Heart left ventricle (tissue), 16 donors: Measurements from ENCODE around the gene NFIB. TPM values are rescaled to one million over a fixed set of nuclear protein-coding genes. Genes with fewer than 3 reads are reported as not detected.

Experiments
- ATAC-seq, 4 donors: fragments of 200-7000 bp; cut with Tn5 transposase; one replicate each; pipeline ENCODE4 v1.9.1; 2020 to 2022; ENCODE audit warnings: moderate library complexity in 4 of 4, mild to moderate bottlenecking in 3 of 4, moderate number of reproducible peaks in 1 of 4
- DNase-seq, 5 donors: peaks; one replicate each; pipeline ENCODE4 v3.0.0-alpha.2; 2020
- H3K27ac ChIP-seq, 12 donors: fragments of 200-600 bp; sonication (generic) in 4 of 12; one replicate each; pipeline versions ENCODE4 v1.5.0 to v1.8.0; 2016 to 2022; ENCODE audit warnings: mild to moderate bottlenecking in 2 of 12
- H3K27me3 ChIP-seq, 9 donors: fragments of 200-600 bp; sonication (generic) in 2 of 9; one replicate each; pipeline versions ENCODE4 v1.5.1 to v1.8.0; 2016 to 2022; ENCODE audit warnings: mild to moderate bottlenecking in 3 of 9
- H3K36me3 ChIP-seq, 9 donors: fragments of 200-600 bp; sonication (generic) in 2 of 9; one replicate each; pipeline versions ENCODE4 v1.5.0 to v1.8.0; 2018 to 2022; ENCODE audit warnings: mild to moderate bottlenecking in 2 of 9
- H3K4me1 ChIP-seq, 12 donors: fragments of 200-600 bp; sonication (generic) in 4 of 12; one replicate each; pipeline versions ENCODE4 v1.5.0 to v1.8.0; 2016 to 2022; ENCODE audit warnings: mild to moderate bottlenecking in 3 of 12
- H3K4me3 ChIP-seq, 12 donors: fragments of 200-600 bp; sonication (generic) in 4 of 12; one replicate each; pipeline versions ENCODE4 v1.5.0 to v1.8.0; 2017 to 2022; ENCODE audit warnings: mild to moderate bottlenecking in 9 of 12, moderate library complexity in 4 of 12
- H3K9me3 ChIP-seq, 12 donors: fragments of 200-600 bp; sonication (generic) in 4 of 12; one replicate each; pipeline versions ENCODE4 v1.5.0 to v1.8.0; 2016 to 2022; ENCODE audit warnings: mild to moderate bottlenecking in 1 of 12
- POLR2A ChIP-seq, 2 donors: fragments of 450-650 bp; IDR thresholded peaks; one replicate each; pipeline ENCODE4 v1.6.1; 2017; ENCODE audit warnings: antibody characterized with exemption in 2 of 2, mild to moderate bottlenecking in 2 of 2, moderate library complexity in 2 of 2
- WGBS, 4 donors: extraction: QIAGEN DNeasy Blood & Tissue Kit in 2 of 4; methylation state at CpG; one replicate each; pipeline versions ENCODE4 v1.1.5 to v1.1.7; 2013 to 2018; 5-methylcytosine and 5-hydroxymethylcytosine counted together
- intact Hi-C, 10 donors: fragments of 100-400 bp; cut with DNase I; formaldehyde crosslinking; loops; one replicate each; pipeline versions ENCODE4 v1.11.1 to v1.14.2; 2022
- polyA plus RNA-seq, 2 donors: library from polyadenylated mRNA; stranded (reverse); fragments of 200-250 nt; gene quantifications; one replicate each; pipeline ENCODE4 v1.2.3, GENCODE V29; 2013
- total RNA-seq, 9 donors: library from RNA; depleted of rRNA in 2 of 9; stranded (reverse); fragments of >200 nt in 2 of 9; fragmentation: NEBNext Ultra II Directional in 3 of 9; extraction: Animal tissue kit (Norgen Biotek cat#: 25700) in 3 of 9; gene quantifications; one replicate each; pipeline versions ENCODE4 v1.1.0 to v1.2.4, GENCODE V29; 2016 to 2023
- TF ChIP-seq, protein P1 (sequence below), 12 donors: fragments of 200-600 bp; sonication (generic) in 4 of 12; IDR thresholded peaks; one replicate each; pipeline versions ENCODE4 v1.5.0 to v1.8.0; 2018 to 2022; ENCODE audit warnings: antibody characterized with exemption in 12 of 12, mild to moderate bottlenecking in 5 of 12
- donor health status: ischemic (EF 13 %, LVEDD 7.1; RV severe dilation, severe dysfunction).
- donor health status: healthy with polysubstance abuse.
- donor health status: DM: no; HTN: yes; CAD: no.
- donor health status: DM: no; HTN: no; CAD: no.
- donor health status: ischemic (EF 25% LVEDD 6.9; RV normal size, moderate dysfunction).
- donor health status: ischemic (EF 25% LVEDD 5.7; RV mildly dilated, moderate dysfunction).
- donor health status: healthy.
- donor health status: DM: yes; HTN: yes; CAD: no.
- donor health status: ischemic (EF 35%, LVEDD 5.7; RV mildly dilated, moderate dysfunction).
- donor health status: nonischemic (EF 11% LVEDD 7.7; RV severe dilation, severe dysfunction).
- donor health status: DM: yes; HTN: yes; CAD: no.
- donor health status: PGD.
- donor health status: ischemic (EF 29% LVEDD 5.4; RV normal size, mild dysfunction).
- donor health status: nonischemic (EF 23%, LVEDD 6.1; RV moderate dilation, normal function).

NFIB gene
- total and polyA plus RNA-seq, 11 donors: 24.5 to 148 (median 98.2) TPM

DNA sequence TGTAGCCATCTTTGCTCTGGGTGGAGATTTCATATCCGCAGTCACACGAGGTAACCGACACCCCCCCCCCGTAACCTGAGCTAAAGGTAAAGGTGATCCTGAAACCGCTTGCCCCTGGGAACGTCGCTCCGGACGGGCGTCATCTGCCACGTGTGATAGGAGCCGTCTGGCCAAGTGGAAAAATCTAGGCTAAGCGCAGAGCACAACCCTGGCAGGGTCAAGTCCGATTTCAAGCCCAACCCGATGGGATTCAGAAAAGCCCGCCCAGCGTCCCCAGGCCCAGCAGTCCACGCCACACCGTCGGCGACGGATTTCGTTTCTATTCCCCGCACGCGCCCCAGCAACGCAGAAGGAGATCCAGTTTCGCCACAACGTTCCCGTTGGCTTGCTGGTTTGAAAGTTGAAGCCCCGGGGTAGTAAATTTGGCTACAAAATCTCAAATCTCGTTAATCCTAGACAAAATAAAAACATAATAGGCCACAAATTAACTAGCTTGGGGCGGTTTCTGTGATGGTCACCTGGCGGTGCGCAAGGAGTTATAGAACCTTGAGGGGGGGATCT is 32.4 kb upstream of the NFIB start:
- TF ChIP-seq POLR2A (IDR thresholded peaks at IDR 0.05): no peak
- TF ChIP-seq, protein P1, sequence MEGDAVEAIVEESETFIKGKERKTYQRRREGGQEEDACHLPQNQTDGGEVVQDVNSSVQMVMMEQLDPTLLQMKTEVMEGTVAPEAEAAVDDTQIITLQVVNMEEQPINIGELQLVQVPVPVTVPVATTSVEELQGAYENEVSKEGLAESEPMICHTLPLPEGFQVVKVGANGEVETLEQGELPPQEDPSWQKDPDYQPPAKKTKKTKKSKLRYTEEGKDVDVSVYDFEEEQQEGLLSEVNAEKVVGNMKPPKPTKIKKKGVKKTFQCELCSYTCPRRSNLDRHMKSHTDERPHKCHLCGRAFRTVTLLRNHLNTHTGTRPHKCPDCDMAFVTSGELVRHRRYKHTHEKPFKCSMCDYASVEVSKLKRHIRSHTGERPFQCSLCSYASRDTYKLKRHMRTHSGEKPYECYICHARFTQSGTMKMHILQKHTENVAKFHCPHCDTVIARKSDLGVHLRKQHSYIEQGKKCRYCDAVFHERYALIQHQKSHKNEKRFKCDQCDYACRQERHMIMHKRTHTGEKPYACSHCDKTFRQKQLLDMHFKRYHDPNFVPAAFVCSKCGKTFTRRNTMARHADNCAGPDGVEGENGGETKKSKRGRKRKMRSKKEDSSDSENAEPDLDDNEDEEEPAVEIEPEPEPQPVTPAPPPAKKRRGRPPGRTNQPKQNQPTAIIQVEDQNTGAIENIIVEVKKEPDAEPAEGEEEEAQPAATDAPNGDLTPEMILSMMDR (IDR thresholded peaks at IDR 0.05): no peak
- H3K4me1 ChIP-seq: peaks cover 7 to 73% (median 45%) of the 10 kb centered on the region in 12 donors
- peak in 4 of 5 donors; percentile 33 to 52 (median 46) for DNase-seq
- H3K27me3 ChIP-seq: peaks cover 0 to 50% (median 0%) of the 10 kb centered on the region in 9 donors
- H3K36me3 ChIP-seq: no peaks in the 10 kb centered on the region
- peak overlapping the region in 11 of 12 donors; percentile 78 to 94 (median 86) for H3K27ac ChIP-seq
- no peak for ATAC-seq
- intact Hi-C loops: loop anchor here in 5 of 10 donors (5.0 to 10.0 kb wide), 8 partner anchors 34 to 772 kb away; partner anchors contain the start of gene NFIB (in 1 of the 5)
- H3K4me3 ChIP-seq: peak overlapping the region in 11 of 12 donors; percentile 42 to 72 (median 59)
- no peaks in the 10 kb centered on the region for H3K9me3 ChIP-seq
- 49 to 84% (median 69%) methylated on average over 24 to 35 of the region's 35 CpGs for WGBS, 4 donors

DNA sequence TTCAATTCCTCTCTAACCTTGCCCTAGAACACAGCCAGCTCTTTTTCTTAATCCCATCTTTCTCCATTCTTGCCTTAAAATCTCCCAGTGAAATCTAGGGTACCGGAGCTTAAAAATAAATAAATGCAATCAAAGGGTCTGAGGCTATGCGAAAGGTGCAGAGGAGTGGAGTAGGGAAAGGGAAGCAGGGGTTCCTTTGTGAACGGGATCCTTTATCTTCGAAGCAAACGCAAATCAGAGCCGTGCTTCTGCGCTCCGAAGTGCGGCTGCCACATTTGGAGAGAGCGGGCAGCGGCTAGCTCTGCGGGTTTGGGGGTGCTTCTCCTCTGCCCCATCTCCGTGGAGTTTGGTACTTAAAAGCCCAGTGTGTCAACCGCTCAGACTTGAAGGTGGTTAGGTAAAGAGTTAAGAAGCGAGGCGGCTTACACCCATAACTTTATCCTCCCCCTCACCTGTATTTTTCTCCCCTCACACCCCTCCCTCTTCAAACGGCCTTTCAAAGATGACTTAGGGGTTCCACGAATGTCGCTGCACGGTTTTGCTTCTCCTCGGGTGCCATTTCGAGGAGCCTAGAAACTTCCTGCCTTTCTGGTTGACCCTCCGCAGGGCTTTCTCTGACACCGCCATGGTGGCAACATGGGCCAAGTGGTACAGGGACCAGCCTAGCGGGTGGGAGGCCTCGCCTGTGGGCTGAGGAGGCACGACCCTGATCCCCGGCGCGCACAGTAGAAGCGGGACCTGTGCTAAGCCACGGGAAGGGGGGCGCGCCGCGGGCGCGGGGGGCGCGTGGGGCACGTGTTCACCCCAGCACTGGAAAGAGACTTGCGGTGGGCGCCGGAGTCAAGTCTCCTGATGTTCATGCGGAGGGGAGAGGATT is 31.7 kb upstream of the NFIB start:
- H3K9me3 ChIP-seq: no peaks in the 10 kb centered on the region
- WGBS, 4 donors: 70 to 88% (median 76%) methylated on average over 25 to 45 of the region's 45 CpGs
- TF ChIP-seq, protein P1 (IDR thresholded peaks at IDR 0.05): no peak
- TF ChIP-seq POLR2A (IDR thresholded peaks at IDR 0.05): no peak
- ATAC-seq (no peak), DNase-seq (peak in 1 of 5 donors; percentile 29)
- H3K27ac ChIP-seq: peak overlapping the region; percentile 37 to 94 (median 83)
- intact Hi-C loops: loop anchor here in 5 of 10 donors (5.0 to 10.0 kb wide), 8 partner anchors 33 to 771 kb away; partner anchors contain the start of gene NFIB (in 1 of the 5)
- peaks cover 0 to 50% (median 0%) of the 10 kb centered on the region in 9 donors for H3K27me3 ChIP-seq
- H3K4me1 ChIP-seq: peaks cover 7 to 73% (median 38%) of the 10 kb centered on the region in 12 donors
- H3K36me3 ChIP-seq: no peaks in the 10 kb centered on the region
- H3K4me3 ChIP-seq: peak overlapping the region in 7 of 12 donors; percentile 6 to 72 (median 61)

DNA sequence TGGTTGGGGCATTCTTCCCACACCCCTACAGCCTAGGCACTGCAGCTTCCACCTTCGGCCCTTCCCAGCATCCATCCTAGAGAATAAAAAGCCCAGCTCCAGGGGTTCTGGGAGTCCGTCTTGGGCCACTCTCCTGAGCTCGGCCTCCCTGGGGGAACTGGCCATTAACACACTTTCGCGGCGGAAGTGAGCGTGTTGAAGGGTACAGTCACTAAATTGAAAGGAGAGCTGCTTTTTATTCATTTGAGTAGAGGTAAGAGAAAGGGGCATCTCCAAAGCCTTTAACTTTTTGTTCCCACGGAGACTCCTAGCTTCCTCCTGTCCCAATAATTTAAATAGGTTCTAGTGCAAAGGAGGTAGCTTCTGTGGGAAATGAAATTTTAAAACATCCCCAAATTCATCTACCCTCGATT is 31.0 kb upstream of the NFIB start:
- no peaks in the 10 kb centered on the region for H3K36me3 ChIP-seq
- ATAC-seq (no peak), DNase-seq (peak in 1 of 5 donors; percentile 40)
- 72 to 83% (median 76%) methylated on average over 9 of the region's 9 CpGs for WGBS, 4 donors
- no peak for TF ChIP-seq POLR2A (IDR thresholded peaks at IDR 0.05)
- TF ChIP-seq, protein P1 (IDR thresholded peaks at IDR 0.05): no peak
- peak overlapping the region; percentile 37 to 94 (median 78) for H3K27ac ChIP-seq
- peaks cover 7 to 72% (median 38%) of the 10 kb centered on the region in 12 donors for H3K4me1 ChIP-seq
- H3K4me3 ChIP-seq: peak overlapping the region in 4 of 12 donors; percentile 8 to 69 (median 48)
- no peaks in the 10 kb centered on the region for H3K9me3 ChIP-seq
- H3K27me3 ChIP-seq: peaks cover 0 to 50% (median 0%) of the 10 kb centered on the region in 9 donors
- intact Hi-C loops: loop anchor here in 5 of 10 donors (5.0 to 10.0 kb wide), 8 partner anchors 33 to 770 kb away; partner anchors contain the start of gene NFIB (in 1 of the 5)
